ENCODE results near the gene DDX49.

DDX49 gene

GRCh38 chr19:18969931-18970659 is 50.6 kb downstream of the DDX49 start:
- no peak for DNase-seq (ENCODE audit: low read depth in 3 of 3)

GRCh38 chr19:18972301-18972811 is 52.8 kb downstream of the DDX49 start:
- DNase-seq (ENCODE audit: low read depth in 3 of 3): no peak

- DNase-seq (ENCODE audit: low read depth in 3 of 3): no peak
Observed at GRCh38 chr19:18972851-18973250, 53.3 kb downstream of the DDX49 start.

- no peak for DNase-seq (ENCODE audit: low read depth in 3 of 3)
Observed at GRCh38 chr19:18975011-18975410, 55.5 kb downstream of the DDX49 start.

GRCh38 chr19:18975869-18976268 is 56.4 kb downstream of the DDX49 start:
- DNase-seq (ENCODE audit: low read depth in 3 of 3): no peak
